Ascending aorta (tissue), 2 donors: ENCODE measurements around the gene ACO2. TPM values are rescaled to one million over a fixed set of nuclear protein-coding genes. Genes with fewer than 3 reads are reported as not detected.
A peak's percentile ranks its signal among the peaks of the same experiment; 100 is the strongest.

Experiments
- DNase-seq, 2 donors: peaks; one replicate each; pipeline ENCODE4 v3.0.0-alpha.2; 2019; ENCODE audit warnings: low spot score in 2 of 2
- H3K27ac ChIP-seq, 2 donors: fragments of 200-600 bp; sonication (generic); one replicate each; pipeline ENCODE4 v1.5.1; 2016 to 2017; ENCODE audit warnings: mild to moderate bottlenecking in 1 of 2
- H3K27me3 ChIP-seq: fragments of 200-600 bp; sonication (generic); one replicate; pipeline ENCODE4 v1.5.1; 2017
- H3K36me3 ChIP-seq, 2 donors: fragments of 200-600 bp; sonication (generic); one replicate each; pipeline ENCODE4 v1.5.1; 2016
- H3K4me1 ChIP-seq, 2 donors: fragments of 200-600 bp; sonication (generic); one replicate each; pipeline ENCODE4 v1.5.1; 2016 to 2017; ENCODE audit warnings: mild to moderate bottlenecking in 1 of 2
- H3K4me3 ChIP-seq, 2 donors: fragments of 200-600 bp; sonication (generic); one replicate each; pipeline ENCODE4 v1.5.1; 2016 to 2017; ENCODE audit warnings: mild to moderate bottlenecking in 1 of 2
- H3K9me3 ChIP-seq, 2 donors: fragments of 200-600 bp; sonication (generic); one replicate each; pipeline ENCODE4 v1.5.1; 2016
- CTCF ChIP-seq, 3 experiments: fragments of 200-600 bp in 2 of 3; fragments of 450-650 bp in 1 of 3; sonication (generic) in 2 of 3; IDR thresholded peaks; one replicate each; pipeline ENCODE4 v1.5.1; 2016 to 2019; ENCODE audit warnings: antibody characterized with exemption in 3 of 3, mild to moderate bottlenecking in 1 of 3, moderate library complexity in 1 of 3
- intact Hi-C: fragments of 100-400 bp; cut with DNase I; formaldehyde crosslinking; loops from one replicate; pipeline ENCODE4 v1.15.1; 2023
- total RNA-seq: library from RNA; depleted of rRNA; stranded (reverse); fragments of >200 nt; gene quantifications from one replicate; pipeline ENCODE4 v1.1.0, GENCODE V29; 2016

The ACO2 gene
- total RNA-seq, 1 donor from 2014 or later, result 81.1 TPM

- no peaks in the 10 kb centered on the region for H3K9me3 ChIP-seq
- peaks cover 14 to 43% of the 10 kb centered on the region in 2 donors for H3K4me1 ChIP-seq
- peak in 1 of 3 experiments; percentile 11 for TF ChIP-seq CTCF (IDR thresholded peaks at IDR 0.05)
- peaks cover 20 to 25% of the 10 kb centered on the region in 2 donors for H3K36me3 ChIP-seq
- intact Hi-C loops, result no loop called here
- DNase-seq, result no peak
- H3K27ac ChIP-seq, result peak overlapping the region; percentile 27 to 73
- no peaks in the 10 kb centered on the region for H3K27me3 ChIP-seq
- H3K4me3 ChIP-seq, result no peak overlapping the region
These were observed 39.9 kb downstream of the ACO2 start for GRCh38 chr22:41508770-41509170.

GRCh38 chr22:41511521-41511968 lies 42.6 kb downstream of the ACO2 start:
- Histone ChIP-seq H3K9me3 (no peaks in the 10 kb centered on the region), H3K27me3 (no peaks in the 10 kb centered on the region), H3K27ac (peak overlapping the region; percentile 6 to 54), H3K4me3 (no peak overlapping the region), H3K4me1 (peaks cover 4 to 32% of the 10 kb centered on the region in 2 donors), H3K36me3 (peaks cover 42 to 44% of the 10 kb centered on the region in 2 donors)
- no peak for TF ChIP-seq CTCF (IDR thresholded peaks at IDR 0.05)
- intact Hi-C loops, result no loop called here
- DNase-seq, result no peak

GRCh38 chr22:41512421-41513194 lies 43.7 kb downstream of the ACO2 start:
- peak overlapping the region in 1 of 2 donors; percentile 54 for H3K27ac ChIP-seq

GRCh38 chr22:41513391-41513790 lies 44.5 kb downstream of the ACO2 start:
- Histone ChIP-seq H3K4me3 (no peak overlapping the region), H3K27me3 (no peaks in the 10 kb centered on the region), H3K27ac (peak overlapping the region in 1 of 2 donors; percentile 54), H3K4me1 (peaks cover 4 to 29% of the 10 kb centered on the region in 2 donors), H3K9me3 (no peaks in the 10 kb centered on the region), H3K36me3 (peaks cover 38 to 44% of the 10 kb centered on the region in 2 donors)
- no peak for TF ChIP-seq CTCF (IDR thresholded peaks at IDR 0.05)
- intact Hi-C loops, result no loop called here
- DNase-seq, result no peak

More at GRCh38 chr22:41512421-41513194, 43.7 kb downstream of the ACO2 start:
- Histone ChIP-seq H3K4me3 (no peak overlapping the region), H3K36me3 (peaks cover 45 to 46% of the 10 kb centered on the region in 2 donors), H3K4me1 (peaks cover 4 to 37% of the 10 kb centered on the region in 2 donors), H3K27me3 (no peaks in the 10 kb centered on the region), H3K9me3 (no peaks in the 10 kb centered on the region)
- no peak for DNase-seq
- no peak for TF ChIP-seq CTCF (IDR thresholded peaks at IDR 0.05)
- intact Hi-C loops, result no loop called here

- peaks cover 0 to 21% of the 10 kb centered on the region in 2 donors for H3K4me1 ChIP-seq
- H3K27ac ChIP-seq, result no peak overlapping the region
- H3K36me3 ChIP-seq, result peaks cover 41 to 47% of the 10 kb centered on the region in 2 donors
- H3K9me3 ChIP-seq, result no peaks in the 10 kb centered on the region
- no peak overlapping the region for H3K4me3 ChIP-seq
- no peak for TF ChIP-seq CTCF (IDR thresholded peaks at IDR 0.05)
- H3K27me3 ChIP-seq, result no peaks in the 10 kb centered on the region
- intact Hi-C loops, result loop anchor here (2.0 to 5.0 kb wide), 4 partner anchors 34 to 214 kb away; partner anchors contain the start of genes ACO2, PHF5A and ZC3H7B
- DNase-seq, result no peak
These were observed 47.5 kb downstream of the ACO2 start for GRCh38 chr22:41516462-41516861.
